GM12878 (cell line): Measurements from ENCODE around the gene AGBL4. TPM values are rescaled to one million over a fixed set of nuclear protein-coding genes. Genes with fewer than 3 reads are reported as not detected.

Experiments
- ATAC-seq: fragments of 200-7000 bp; cut with Tn5 transposase; 3 replicates; pipeline ENCODE4 v1.9.1; 2020; ENCODE audit warnings: mild to moderate bottlenecking, moderate library complexity
- BruUV-seq: library from RNA; stranded (reverse); fragments of 400-500 nt; replicated peaks from 2 replicates; lab custom pipeline; 2021; lab: Mats Ljungman, UMichigan
- CTCF ChIA-PET: fragments of 300-600 bp; sonication (Branson Sonifier 250); formaldehyde crosslinking; extraction: SDS; loops from one replicate; lab custom pipeline; 2021; ENCODE audit warnings: inconsistent platforms; lab: Yijun Ruan, JAX
- POLR2A ChIA-PET: fragments of 350-600 bp; formaldehyde crosslinking; extraction: SDS; loops from one replicate; lab custom pipeline; 2021; ENCODE audit warnings: inconsistent platforms; lab: Charles Lee
- RAD21 ChIA-PET: fragments of 300-600 bp; sonication (Branson Sonifier 250); formaldehyde crosslinking; loops from one replicate; lab custom pipeline; 2023; ENCODE audit warnings: antibody characterized with exemption; ENCODE audit not compliant: unreplicated experiment; lab: Charles Lee
- SMC1A ChIA-PET: fragments of 300-600 bp; sonication (Branson Sonifier 250); formaldehyde crosslinking; loops from one replicate; lab custom pipeline; 2023; ENCODE audit not compliant: unreplicated experiment, uncharacterized antibody; lab: Charles Lee
- DNase-seq: peaks from one replicate; pipeline ENCODE4 v3.0.0-alpha.2; 2011; ENCODE audit warnings: low read depth, low spot score
- FAIRE-seq: peaks from 3 replicates; lab custom pipeline; 2011; peaks lifted over from hg19 to GRCh38; lab: Jason Lieb, UNC
- H2AFZ ChIP-seq: 2 replicates; pipeline ENCODE4 v1.6.0; 2011; ENCODE audit warnings: low read depth, low read length, control low read depth; ENCODE audit not compliant: control insufficient read depth
- H3K27ac ChIP-seq: 2 replicates; pipeline ENCODE4 v1.5.1; 2011; ENCODE audit warnings: control low read depth; ENCODE audit not compliant: control insufficient read depth, insufficient read depth
- H3K27me3 ChIP-seq, 2 experiments: replicated peaks in 1 of 2; 2 replicates each; pipeline versions ENCODE4 v1.6.0 to v1.6.1; 2011; ENCODE audit warnings: low read length in 1 of 2; ENCODE audit not compliant: control insufficient read depth in 2 of 2, insufficient read depth in 2 of 2
- H3K36me3 ChIP-seq, 2 experiments: 2 replicates each; pipeline ENCODE4 v1.5.1; 2011; ENCODE audit warnings: low read length in 1 of 2; ENCODE audit not compliant: control insufficient read depth in 2 of 2, insufficient read depth in 2 of 2
- H3K4me1 ChIP-seq: 2 replicates; pipeline ENCODE4 v1.6.1; 2011; ENCODE audit warnings: mild to moderate bottlenecking, low read length, moderate library complexity, mixed read lengths; ENCODE audit not compliant: control insufficient read depth, insufficient read depth
- H3K4me2 ChIP-seq: 2 replicates; pipeline ENCODE4 v1.6.0; 2011; ENCODE audit warnings: control low read depth; ENCODE audit not compliant: control insufficient read depth, insufficient read depth
- H3K4me3 ChIP-seq: fragments of 200-600 bp; sonication (generic); 2 replicates; pipeline ENCODE4 v1.5.1; 2016
- H3K79me2 ChIP-seq: 2 replicates; pipeline ENCODE4 v1.6.0; 2011; ENCODE audit warnings: low read length; ENCODE audit not compliant: control insufficient read depth, insufficient read depth
- H3K9ac ChIP-seq: 2 replicates; pipeline ENCODE4 v1.8.0; 2011; ENCODE audit warnings: low read length, control low read depth, mixed read lengths; ENCODE audit not compliant: control insufficient read depth, insufficient read depth
- H3K9me3 ChIP-seq: replicated peaks from 3 replicates; pipeline ENCODE4 v1.5.1; 2011; ENCODE audit warnings: mild to moderate bottlenecking, low read length; ENCODE audit not compliant: control insufficient read depth, insufficient read depth
- H4K20me1 ChIP-seq: 2 replicates; pipeline ENCODE4 v1.6.0; 2011; ENCODE audit not compliant: control insufficient read depth, insufficient read depth
- ASH2L ChIP-seq: fragments of 300-600, 200-600 bp; sonication (generic); IDR thresholded peaks from 2 replicates; pipeline ENCODE4 v1.6.1; 2017; ENCODE audit warnings: low read depth, mild to moderate bottlenecking, borderline replicate concordance
- CBX3 ChIP-seq: fragments of 200-600 bp; sonication (generic); IDR thresholded peaks from 2 replicates; pipeline ENCODE4 v1.6.1; 2016; ENCODE audit warnings: low read depth, borderline replicate concordance
- EZH2 ChIP-seq: IDR thresholded peaks from 2 replicates; pipeline ENCODE4 v1.6.1; 2012; ENCODE audit warnings: low read depth, mild to moderate bottlenecking, control low read depth, inconsistent platforms, low read length, borderline replicate concordance; ENCODE audit not compliant: control insufficient read depth
- GATAD2B ChIP-seq: fragments of 450-650 bp; conservative IDR thresholded peaks from 2 replicates; pipeline ENCODE4 v1.6.1; 2017; ENCODE audit warnings: low read depth, mild to moderate bottlenecking, moderate library complexity
- MYB ChIP-seq: fragments of 150-350 bp; IDR thresholded peaks from 2 replicates; pipeline ENCODE4 v1.6.1; 2014; ENCODE audit warnings: mild to moderate bottlenecking, low read depth, low read length, borderline replicate concordance
- NFXL1 ChIP-seq: fragments of 450-650 bp; IDR thresholded peaks from 2 replicates; pipeline ENCODE4 v1.6.1; 2017; ENCODE audit warnings: antibody characterized with exemption, mild to moderate bottlenecking, borderline replicate concordance
- RAD51 ChIP-seq: fragments of 450-650 bp; IDR thresholded peaks from 2 replicates; pipeline ENCODE4 v1.6.1; 2016; ENCODE audit warnings: moderate library complexity, mild to moderate bottlenecking, inconsistent platforms
- SMAD5 ChIP-seq: IDR thresholded peaks from 2 replicates; pipeline ENCODE4 v1.6.1; 2016; ENCODE audit warnings: antibody characterized with exemption, low read depth
- TBL1XR1 ChIP-seq: IDR thresholded peaks from 2 replicates; pipeline ENCODE4 v1.6.1; 2012; ENCODE audit warnings: low read depth, low read length, improper control_type of control experiment
- TCF3 ChIP-seq: IDR thresholded peaks from 2 replicates; pipeline ENCODE4 v1.6.1; 2012; ENCODE audit warnings: low read depth, mild to moderate bottlenecking, low read length, borderline replicate concordance; ENCODE audit not compliant: insufficient read depth
- WRNIP1 ChIP-seq: IDR thresholded peaks from 2 replicates; pipeline ENCODE4 v1.6.1; 2011; ENCODE audit warnings: low read depth, low read length, improper control_type of control experiment, borderline replicate concordance
- WGBS: methylation state at CpG from one replicate; pipeline ENCODE4 v1.1.6; 2016; ENCODE audit warnings: low lambda C conversion rate; ENCODE audit not compliant: insufficient replicate concordance, insufficient coverage; ENCODE audit errors: missing lambda C conversion rate; 5-methylcytosine and 5-hydroxymethylcytosine counted together
- in situ Hi-C: fragments of 300-500 bp; cut with MboI; formaldehyde crosslinking; loops from 9 replicates; pipeline ENCODE4 v1.14.3; 2018; ENCODE audit warnings: mixed read lengths
- intact Hi-C: fragments of 100-400 bp; cut with micrococcal nuclease; formaldehyde crosslinking; loops from one replicate; pipeline ENCODE4 v1.14.2; 2022; ENCODE audit not compliant: unreplicated experiment
- polyA plus RNA-seq, 11 experiments: library from polyadenylated mRNA; depleted of rRNA in 4 of 11; unstranded in 6 of 11; stranded (reverse) in 5 of 11; fragments of >200 nt; fragmentation: Nextera tagmentation in 4 of 11; fragmentation: Illumina TruSeq in 1 of 11; extraction: Ambion mirVana in 4 of 11; extraction: Trizol in 1 of 11; gene quantifications; 1 replicate in 1 of 11; 2 replicates in 10 of 11; pipeline versions ENCODE4 v1.2.1 to v1.2.3, GENCODE V29; 2011 to 2016; ENCODE audit warnings: inconsistent platforms in 2 of 11, missing spikeins in 2 of 11, low read depth in 1 of 11
- total RNA-seq, 4 experiments: library from RNA; depleted of rRNA in 3 of 4; stranded (reverse); fragments of >200 nt in 3 of 4; fragmentation: Illumina TruSeq in 1 of 4; extraction: Trizol in 1 of 4; gene quantifications; 2 replicates each; pipeline versions ENCODE4 v1.2.1 to v1.2.3, GENCODE V29; 2013 to 2021
- TF ChIP-seq, protein P1 (sequence below): fragments of 450-650 bp; IDR thresholded peaks from 2 replicates; pipeline ENCODE4 v1.6.1; 2017; ENCODE audit warnings: borderline replicate concordance
- TF ChIP-seq, protein P2 (sequence below): fragments of 450-650 bp; formaldehyde crosslinking; IDR thresholded peaks from 2 replicates; pipeline ENCODE4 v1.4.0; 2022; ENCODE audit warnings: mild to moderate bottlenecking, moderate library complexity
- TF ChIP-seq, protein P3 (sequence below): fragments of 450-650 bp; IDR thresholded peaks from 2 replicates; pipeline ENCODE4 v1.6.1; 2014; ENCODE audit warnings: mild to moderate bottlenecking
- TF ChIP-seq, protein P4 (sequence below): IDR thresholded peaks from 2 replicates; pipeline ENCODE4 v1.6.1; 2012; ENCODE audit warnings: low read depth, low read length, improper control_type of control experiment

The AGBL4 gene
- total and polyA plus RNA-seq, 10 of the 15 experiments (the other 5 are each of a cell fraction or from before 2014, with no cell fraction given) = 0.31 TPM; not detected in 9

DNA sequence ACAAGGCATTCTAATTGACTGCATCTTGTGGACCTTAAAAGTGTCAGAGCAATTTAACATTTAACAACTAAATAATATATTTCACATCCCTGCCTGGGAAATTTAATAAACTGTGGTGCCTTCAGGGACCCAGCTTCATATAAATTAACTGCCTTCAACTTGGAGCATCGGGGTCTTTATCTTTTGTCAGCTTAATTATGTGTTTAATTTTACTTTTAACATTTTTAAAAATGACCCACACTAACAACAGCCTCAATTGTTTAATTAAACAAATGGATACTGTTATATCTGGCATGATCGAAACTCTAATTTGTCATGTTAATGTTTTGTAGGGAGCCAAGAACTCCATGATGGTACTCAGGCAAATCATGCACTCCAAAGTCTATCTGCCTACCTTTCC lies 857.7 kb downstream of the AGBL4 start (continued):
- TF ChIP-seq EZH2 = no peak
- no peak for TF ChIP-seq ASH2L
- TF ChIP-seq GATAD2B = no peak
- TF ChIP-seq CBX3 = no peak
- TF ChIP-seq MYB = no peak
- TF ChIP-seq, protein P1, sequence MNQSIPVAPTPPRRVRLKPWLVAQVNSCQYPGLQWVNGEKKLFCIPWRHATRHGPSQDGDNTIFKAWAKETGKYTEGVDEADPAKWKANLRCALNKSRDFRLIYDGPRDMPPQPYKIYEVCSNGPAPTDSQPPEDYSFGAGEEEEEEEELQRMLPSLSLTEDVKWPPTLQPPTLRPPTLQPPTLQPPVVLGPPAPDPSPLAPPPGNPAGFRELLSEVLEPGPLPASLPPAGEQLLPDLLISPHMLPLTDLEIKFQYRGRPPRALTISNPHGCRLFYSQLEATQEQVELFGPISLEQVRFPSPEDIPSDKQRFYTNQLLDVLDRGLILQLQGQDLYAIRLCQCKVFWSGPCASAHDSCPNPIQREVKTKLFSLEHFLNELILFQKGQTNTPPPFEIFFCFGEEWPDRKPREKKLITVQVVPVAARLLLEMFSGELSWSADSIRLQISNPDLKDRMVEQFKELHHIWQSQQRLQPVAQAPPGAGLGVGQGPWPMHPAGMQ = no peak
- TF ChIP-seq, all 136 proteins: peak for 0

DNA sequence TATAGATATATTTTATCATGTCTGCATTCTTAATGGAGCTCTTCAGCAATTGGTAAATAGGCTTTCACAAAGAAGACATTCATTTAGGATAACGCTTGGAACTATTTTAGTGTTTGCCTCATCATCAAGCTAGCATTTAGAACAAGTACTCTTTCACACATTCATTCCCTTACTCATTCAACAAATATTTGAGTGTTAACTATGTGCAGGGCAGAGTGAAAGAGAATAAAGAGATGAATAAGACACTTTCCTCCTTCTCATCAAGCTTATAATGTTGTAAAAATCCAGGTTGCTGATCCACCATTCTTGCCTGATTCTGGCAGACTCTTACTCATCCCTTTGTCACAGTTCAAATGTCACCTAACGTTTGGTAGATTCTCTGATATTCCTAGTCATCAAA lies 860.7 kb downstream of the AGBL4 start:
- H4K20me1 ChIP-seq = no peaks in the 10 kb centered on the region
- H3K79me2 ChIP-seq = no peaks in the 10 kb centered on the region
- FAIRE-seq (no peak), ATAC-seq (no peak), DNase-seq (no peak)
- H3K9ac ChIP-seq = no peak overlapping the region
- H3K4me2 ChIP-seq = no peak overlapping the region
- SMC1A ChIA-PET = no interaction called here
- H3K4me3 ChIP-seq = no peak overlapping the region
- POLR2A ChIA-PET = no interaction called here
- no peaks in the 10 kb centered on the region for H3K27me3 ChIP-seq
- no peaks in the 10 kb centered on the region for H3K36me3 ChIP-seq
- WGBS = 26% methylated on average over 2 of the region's 2 CpGs
- no TSS peak for BruUV-seq
- in situ Hi-C loops (no loop called here), intact Hi-C loops (no loop called here)
- H3K27ac ChIP-seq = no peak overlapping the region
- RAD21 ChIA-PET = no interaction called here
- no peaks in the 10 kb centered on the region for H3K4me1 ChIP-seq
- H3K9me3 ChIP-seq = no peaks in the 10 kb centered on the region
- CTCF ChIA-PET = no interaction called here
- H2AFZ ChIP-seq = no peak overlapping the region
- TF ChIP-seq RAD51 = no peak
- TF ChIP-seq, protein P2, sequence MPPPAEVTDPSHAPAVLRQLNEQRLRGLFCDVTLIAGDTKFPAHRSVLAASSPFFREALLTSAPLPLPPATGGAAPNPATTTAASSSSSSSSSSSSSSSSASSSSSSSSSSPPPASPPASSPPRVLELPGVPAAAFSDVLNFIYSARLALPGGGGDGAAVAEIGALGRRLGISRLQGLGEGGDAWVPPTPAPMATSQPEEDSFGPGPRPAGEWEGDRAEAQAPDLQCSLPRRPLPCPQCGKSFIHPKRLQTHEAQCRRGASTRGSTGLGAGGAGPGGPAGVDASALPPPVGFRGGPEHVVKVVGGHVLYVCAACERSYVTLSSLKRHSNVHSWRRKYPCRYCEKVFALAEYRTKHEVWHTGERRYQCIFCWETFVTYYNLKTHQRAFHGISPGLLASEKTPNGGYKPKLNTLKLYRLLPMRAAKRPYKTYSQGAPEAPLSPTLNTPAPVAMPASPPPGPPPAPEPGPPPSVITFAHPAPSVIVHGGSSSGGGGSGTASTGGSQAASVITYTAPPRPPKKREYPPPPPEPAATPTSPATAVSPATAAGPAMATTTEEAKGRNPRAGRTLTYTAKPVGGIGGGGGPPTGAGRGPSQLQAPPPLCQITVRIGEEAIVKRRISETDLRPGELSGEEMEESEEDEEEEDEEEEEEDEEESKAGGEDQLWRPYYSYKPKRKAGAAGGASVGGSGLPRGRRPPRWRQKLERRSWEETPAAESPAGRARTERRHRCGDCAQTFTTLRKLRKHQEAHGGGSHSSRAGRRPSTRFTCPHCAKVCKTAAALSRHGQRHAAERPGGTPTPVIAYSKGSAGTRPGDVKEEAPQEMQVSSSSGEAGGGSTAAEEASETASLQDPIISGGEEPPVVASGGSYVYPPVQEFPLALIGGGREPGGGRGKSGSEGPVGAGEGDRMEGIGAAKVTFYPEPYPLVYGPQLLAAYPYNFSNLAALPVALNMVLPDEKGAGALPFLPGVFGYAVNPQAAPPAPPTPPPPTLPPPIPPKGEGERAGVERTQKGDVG (CRISPR knock-in tag) = no peak
- no peak for TF ChIP-seq SMAD5
- TF ChIP-seq TBL1XR1 = no peak
- TF ChIP-seq WRNIP1 = no peak
- no peak for TF ChIP-seq NFXL1
- no peak for TF ChIP-seq TCF3
- TF ChIP-seq, protein P3, sequence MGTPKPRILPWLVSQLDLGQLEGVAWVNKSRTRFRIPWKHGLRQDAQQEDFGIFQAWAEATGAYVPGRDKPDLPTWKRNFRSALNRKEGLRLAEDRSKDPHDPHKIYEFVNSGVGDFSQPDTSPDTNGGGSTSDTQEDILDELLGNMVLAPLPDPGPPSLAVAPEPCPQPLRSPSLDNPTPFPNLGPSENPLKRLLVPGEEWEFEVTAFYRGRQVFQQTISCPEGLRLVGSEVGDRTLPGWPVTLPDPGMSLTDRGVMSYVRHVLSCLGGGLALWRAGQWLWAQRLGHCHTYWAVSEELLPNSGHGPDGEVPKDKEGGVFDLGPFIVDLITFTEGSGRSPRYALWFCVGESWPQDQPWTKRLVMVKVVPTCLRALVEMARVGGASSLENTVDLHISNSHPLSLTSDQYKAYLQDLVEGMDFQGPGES = no peak
- TF ChIP-seq, protein P4, sequence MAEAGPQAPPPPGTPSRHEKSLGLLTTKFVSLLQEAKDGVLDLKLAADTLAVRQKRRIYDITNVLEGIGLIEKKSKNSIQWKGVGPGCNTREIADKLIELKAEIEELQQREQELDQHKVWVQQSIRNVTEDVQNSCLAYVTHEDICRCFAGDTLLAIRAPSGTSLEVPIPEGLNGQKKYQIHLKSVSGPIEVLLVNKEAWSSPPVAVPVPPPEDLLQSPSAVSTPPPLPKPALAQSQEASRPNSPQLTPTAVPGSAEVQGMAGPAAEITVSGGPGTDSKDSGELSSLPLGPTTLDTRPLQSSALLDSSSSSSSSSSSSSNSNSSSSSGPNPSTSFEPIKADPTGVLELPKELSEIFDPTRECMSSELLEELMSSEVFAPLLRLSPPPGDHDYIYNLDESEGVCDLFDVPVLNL = no peak
